IPS-15b (cell line): ENCODE results near the gene TSHZ2.

Experiments
- H3K27me3 ChIP-seq: one replicate; pipeline ENCODE4 v1.6.1; 2013; ENCODE audit warnings: low read length; ENCODE audit not compliant: control insufficient read depth, insufficient read depth
- H3K36me3 ChIP-seq: one replicate; pipeline ENCODE4 v1.6.1; 2013; ENCODE audit warnings: low read length; ENCODE audit not compliant: control insufficient read depth, insufficient read depth
- H3K4me1 ChIP-seq: one replicate; pipeline ENCODE4 v1.6.1; 2013; ENCODE audit warnings: mild to moderate bottlenecking, low read length; ENCODE audit not compliant: control insufficient read depth, insufficient read depth
- H3K4me3 ChIP-seq: one replicate; pipeline ENCODE4 v1.5.1; 2013; ENCODE audit warnings: low read depth, low read length
- H3K9ac ChIP-seq: one replicate; pipeline ENCODE4 v1.6.1; 2013; ENCODE audit warnings: low read depth, mild to moderate bottlenecking, low read length
- H3K9me3 ChIP-seq: one replicate; pipeline ENCODE4 v1.6.1; 2013; ENCODE audit warnings: mild to moderate bottlenecking, low read length; ENCODE audit not compliant: control insufficient read depth, insufficient read depth

The TSHZ2 gene

GRCh38 chr20:53330601-53331140 is 358.5 kb downstream of the TSHZ2 start:
- Histone ChIP-seq H3K4me3 (no peak overlapping the region), H3K9me3 (no peaks in the 10 kb centered on the region), H3K27me3 (no peaks in the 10 kb centered on the region), H3K4me1 (peaks cover 12% of the 10 kb centered on the region), H3K36me3 (no peaks in the 10 kb centered on the region), H3K9ac (no peak overlapping the region)

- H3K36me3 ChIP-seq, result no peaks in the 10 kb centered on the region
- H3K4me3 ChIP-seq, result no peak overlapping the region
- H3K9me3 ChIP-seq, result no peaks in the 10 kb centered on the region
- H3K27me3 ChIP-seq, result no peaks in the 10 kb centered on the region
- no peak overlapping the region for H3K9ac ChIP-seq
- peaks cover 12% of the 10 kb centered on the region for H3K4me1 ChIP-seq
Observed at GRCh38 chr20:53331151-53331973, 359.2 kb downstream of the TSHZ2 start.

- no peaks in the 10 kb centered on the region for H3K27me3 ChIP-seq
- H3K36me3 ChIP-seq, result no peaks in the 10 kb centered on the region
- H3K4me1 ChIP-seq, result peaks cover 12% of the 10 kb centered on the region
- H3K4me3 ChIP-seq, result no peak overlapping the region
- H3K9me3 ChIP-seq, result no peaks in the 10 kb centered on the region
- H3K9ac ChIP-seq, result no peak overlapping the region
Observed at GRCh38 chr20:53332022-53332837, 360.1 kb downstream of the TSHZ2 start.

GRCh38 chr20:53334861-53335260 is 362.7 kb downstream of the TSHZ2 start:
- H3K9ac ChIP-seq, result no peak overlapping the region
- no peaks in the 10 kb centered on the region for H3K27me3 ChIP-seq
- H3K36me3 ChIP-seq, result no peaks in the 10 kb centered on the region
- no peaks in the 10 kb centered on the region for H3K9me3 ChIP-seq
- no peak overlapping the region for H3K4me3 ChIP-seq
- peaks cover 4% of the 10 kb centered on the region for H3K4me1 ChIP-seq

GRCh38 chr20:53335555-53335954 is 363.4 kb downstream of the TSHZ2 start:
- Histone ChIP-seq H3K4me3 (no peak overlapping the region), H3K36me3 (no peaks in the 10 kb centered on the region), H3K9me3 (no peaks in the 10 kb centered on the region), H3K27me3 (no peaks in the 10 kb centered on the region), H3K9ac (no peak overlapping the region), H3K4me1 (peaks cover 3% of the 10 kb centered on the region)

GRCh38 chr20:53336892-53337291 is 364.7 kb downstream of the TSHZ2 start:
- Histone ChIP-seq H3K27me3 (no peaks in the 10 kb centered on the region), H3K36me3 (no peaks in the 10 kb centered on the region), H3K4me3 (no peak overlapping the region), H3K9ac (no peak overlapping the region), H3K9me3 (no peaks in the 10 kb centered on the region), H3K4me1 (peaks cover 4% of the 10 kb centered on the region)

- Histone ChIP-seq H3K36me3 (no peaks in the 10 kb centered on the region), H3K9ac (no peak overlapping the region), H3K27me3 (no peaks in the 10 kb centered on the region), H3K9me3 (no peaks in the 10 kb centered on the region), H3K4me3 (no peak overlapping the region), H3K4me1 (peaks cover 4% of the 10 kb centered on the region)
Observed at GRCh38 chr20:53337390-53338101, 365.4 kb downstream of the TSHZ2 start.

- Histone ChIP-seq H3K36me3 (no peaks in the 10 kb centered on the region), H3K9me3 (no peaks in the 10 kb centered on the region), H3K4me1 (peaks cover 4% of the 10 kb centered on the region), H3K27me3 (no peaks in the 10 kb centered on the region), H3K4me3 (no peak overlapping the region), H3K9ac (no peak overlapping the region)
Observed at GRCh38 chr20:53338716-53339115, 366.6 kb downstream of the TSHZ2 start.

- H3K9ac ChIP-seq, result no peak overlapping the region
- H3K36me3 ChIP-seq, result no peaks in the 10 kb centered on the region
- H3K27me3 ChIP-seq, result no peaks in the 10 kb centered on the region
- H3K4me1 ChIP-seq, result peaks cover 4% of the 10 kb centered on the region
- no peaks in the 10 kb centered on the region for H3K9me3 ChIP-seq
- no peak overlapping the region for H3K4me3 ChIP-seq
Observed at GRCh38 chr20:53342429-53342828, 370.3 kb downstream of the TSHZ2 start.

GRCh38 chr20:53343448-53343847 is 371.3 kb downstream of the TSHZ2 start:
- no peaks in the 10 kb centered on the region for H3K36me3 ChIP-seq
- no peak overlapping the region for H3K9ac ChIP-seq
- no peaks in the 10 kb centered on the region for H3K9me3 ChIP-seq
- H3K4me1 ChIP-seq, result peaks cover 4% of the 10 kb centered on the region
- no peak overlapping the region for H3K4me3 ChIP-seq
- H3K27me3 ChIP-seq, result no peaks in the 10 kb centered on the region

- no peaks in the 10 kb centered on the region for H3K27me3 ChIP-seq
- no peaks in the 10 kb centered on the region for H3K36me3 ChIP-seq
- no peak overlapping the region for H3K9ac ChIP-seq
- H3K4me3 ChIP-seq, result no peak overlapping the region
- peaks cover 4% of the 10 kb centered on the region for H3K4me1 ChIP-seq
- no peaks in the 10 kb centered on the region for H3K9me3 ChIP-seq
Observed at GRCh38 chr20:53344891-53345290, 372.7 kb downstream of the TSHZ2 start.
